SH-SY5Y (cell line): ENCODE measurements around the gene MEGF9.

Experiments used
- GATA2 ChIP-seq: IDR thresholded peaks from 2 replicates; pipeline ENCODE4 v1.6.1; 2011; ENCODE audit warnings: mild to moderate bottlenecking, low read depth, low read length
- GATA3 ChIP-seq: IDR thresholded peaks from 2 replicates; pipeline ENCODE4 v1.6.1; 2011; ENCODE audit warnings: low read depth, mild to moderate bottlenecking, low read length, moderate library complexity

Gene MEGF9

GRCh38 chr9:120716483-120716882, 2.2 kb upstream of the MEGF9 start:
- TF ChIP-seq GATA3 (no peak), GATA2 (no peak)

GRCh38 chr9:120715389-120715924, 1.2 kb upstream of the MEGF9 start:
- TF ChIP-seq GATA2 (no peak), GATA3 (no peak)

DNA sequence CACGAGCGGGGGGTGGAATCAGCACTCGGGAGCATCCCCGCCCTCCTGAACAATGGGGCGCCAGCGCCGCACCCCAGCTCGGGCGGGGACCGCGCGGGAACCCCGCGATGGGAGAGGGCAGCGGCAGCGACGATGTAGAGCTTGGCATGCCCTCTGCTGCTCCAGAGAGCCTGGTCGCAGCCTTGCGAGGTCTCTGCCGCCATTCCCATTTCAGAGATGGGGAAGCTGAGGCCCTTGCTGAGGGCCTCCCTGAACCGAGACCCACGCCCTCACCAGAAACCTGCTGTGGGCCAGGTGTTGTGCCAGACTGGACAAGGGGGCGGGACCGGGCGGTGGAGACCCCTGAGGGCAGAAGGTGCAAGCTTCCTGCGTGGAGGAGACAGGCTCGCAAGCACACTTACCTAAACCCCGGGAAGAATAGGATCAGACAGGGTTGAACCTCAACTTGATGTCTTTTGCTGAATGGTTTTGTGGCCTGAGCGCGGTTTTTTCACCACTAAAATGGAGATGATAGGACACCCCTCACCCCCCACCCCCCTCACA, 647 bp upstream of the MEGF9 start:
- TF ChIP-seq GATA2 = 0 out of 2 replicates have a peak, but pooled peaks have one; percentile 24
- TF ChIP-seq GATA3 = no peak

DNA sequence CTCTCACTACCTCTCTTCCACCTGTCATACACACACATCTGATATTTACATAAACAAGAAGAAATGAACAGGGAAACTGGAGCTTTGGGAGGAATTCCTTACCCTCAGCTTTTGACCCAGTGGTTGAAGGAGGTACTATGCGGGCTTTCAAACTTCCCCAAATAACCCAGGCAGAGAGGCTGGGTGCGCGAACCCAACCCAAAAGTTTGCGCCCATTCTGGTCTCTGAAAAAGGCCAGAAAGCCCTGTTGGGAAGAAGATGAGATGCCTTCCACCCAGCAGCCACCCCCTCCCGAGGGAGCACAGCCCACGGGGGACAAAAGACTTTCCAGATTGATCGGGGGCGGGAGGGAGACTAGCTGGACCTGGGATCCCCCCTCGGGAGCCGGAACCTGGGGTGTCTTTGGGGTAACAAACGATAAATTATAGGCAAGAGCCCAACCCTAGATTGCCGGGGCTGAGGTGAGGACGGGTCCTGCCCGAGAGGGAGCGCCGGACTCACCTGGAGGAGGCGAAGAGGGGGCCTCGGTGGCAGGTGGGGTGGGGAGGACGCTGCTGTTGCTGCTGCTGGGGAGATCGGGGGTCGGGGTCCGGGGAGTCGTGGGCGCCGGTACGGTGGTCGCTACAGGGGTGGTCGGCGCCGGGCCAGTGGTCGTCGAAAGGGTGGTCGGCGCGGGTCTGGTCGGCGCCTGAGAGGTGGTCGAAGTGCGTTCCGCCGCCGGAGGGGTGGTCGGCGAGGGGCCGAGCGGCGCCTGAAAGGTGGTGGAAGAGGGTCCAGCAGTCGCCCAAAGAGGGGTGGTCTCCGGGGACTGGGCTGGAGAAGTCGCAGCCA, 798 bp downstream of the MEGF9 start:
- TF ChIP-seq GATA3 = no peak
- TF ChIP-seq GATA2 = no peak

DNA sequence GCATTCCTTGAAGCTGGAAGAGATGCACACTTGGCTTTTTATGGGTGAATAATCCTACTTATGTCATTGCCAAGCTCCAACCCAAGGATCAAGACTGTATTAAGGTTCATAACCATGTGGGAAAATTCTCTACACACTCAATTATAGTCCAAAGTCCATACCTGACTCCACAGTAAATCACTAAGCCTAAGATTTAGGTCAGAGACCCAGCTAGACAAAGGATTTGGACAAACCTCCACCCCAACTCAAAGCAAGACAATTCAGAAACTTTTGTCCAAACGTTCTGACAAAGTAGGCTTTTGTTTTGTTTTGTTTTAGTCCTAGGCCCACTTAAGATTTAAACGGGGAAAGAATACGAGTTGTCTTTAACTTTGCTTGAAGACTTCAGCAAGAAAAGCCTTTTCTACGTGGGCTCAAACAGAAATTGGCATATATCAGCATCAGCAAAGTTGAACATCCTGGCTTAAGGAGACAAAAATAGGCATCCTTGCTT, 1.7 kb downstream of the MEGF9 start:
- no peak for TF ChIP-seq GATA3
- TF ChIP-seq GATA2 = no peak

DNA sequence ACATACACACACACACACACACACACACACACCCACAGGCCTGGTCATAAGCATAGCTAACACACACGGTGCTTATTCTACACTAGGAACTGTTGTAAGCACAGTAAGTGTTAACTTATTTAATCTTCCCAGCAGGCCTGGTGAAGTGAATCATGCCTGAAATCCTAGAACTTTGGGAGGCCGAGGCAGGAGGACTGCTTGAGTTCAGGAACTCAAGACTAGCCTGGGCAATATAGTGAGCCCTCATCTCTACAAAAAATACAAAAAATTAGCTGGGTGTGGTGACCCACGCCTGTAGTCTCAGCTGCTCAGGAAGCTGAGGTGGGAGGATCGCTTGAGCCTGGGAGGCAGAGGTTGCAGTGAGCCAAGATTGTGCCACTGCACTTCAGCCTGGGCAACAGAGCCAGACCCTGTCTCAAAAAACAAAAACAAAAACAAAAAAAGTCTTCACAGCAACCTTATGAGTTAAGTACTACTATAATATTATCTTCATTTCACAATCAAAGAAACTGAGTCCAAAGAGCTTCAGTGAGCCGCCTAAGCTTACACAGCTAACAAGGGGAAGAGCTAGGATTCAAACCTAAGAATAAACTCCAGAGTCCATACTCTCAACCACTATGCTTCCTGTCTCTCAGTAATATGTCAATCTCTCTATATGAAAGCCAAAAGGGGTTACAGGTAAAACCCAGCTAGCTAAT, 2.3 kb downstream of the MEGF9 start:
- TF ChIP-seq GATA2 (no peak), GATA3 (no peak)

DNA sequence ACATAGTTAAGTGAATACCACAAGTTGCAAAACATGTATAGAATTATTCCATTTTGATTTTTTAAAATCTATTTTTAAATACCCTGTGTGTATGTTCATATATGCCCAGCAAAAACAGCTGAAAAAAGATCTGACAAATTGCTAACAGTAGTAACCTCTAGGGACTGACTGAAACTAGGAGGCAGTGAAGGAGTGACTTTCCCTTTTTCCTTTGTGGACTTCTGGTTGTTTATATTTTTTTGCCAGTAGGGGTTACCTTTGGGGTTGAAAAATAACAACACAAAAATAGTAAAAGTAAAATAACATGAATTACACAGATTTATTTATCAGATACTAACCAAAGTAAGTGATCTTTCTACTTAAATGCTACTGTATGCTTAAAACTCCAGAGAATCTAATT, 2.9 kb downstream of the MEGF9 start:
- TF ChIP-seq GATA2 (no peak), GATA3 (no peak)

DNA sequence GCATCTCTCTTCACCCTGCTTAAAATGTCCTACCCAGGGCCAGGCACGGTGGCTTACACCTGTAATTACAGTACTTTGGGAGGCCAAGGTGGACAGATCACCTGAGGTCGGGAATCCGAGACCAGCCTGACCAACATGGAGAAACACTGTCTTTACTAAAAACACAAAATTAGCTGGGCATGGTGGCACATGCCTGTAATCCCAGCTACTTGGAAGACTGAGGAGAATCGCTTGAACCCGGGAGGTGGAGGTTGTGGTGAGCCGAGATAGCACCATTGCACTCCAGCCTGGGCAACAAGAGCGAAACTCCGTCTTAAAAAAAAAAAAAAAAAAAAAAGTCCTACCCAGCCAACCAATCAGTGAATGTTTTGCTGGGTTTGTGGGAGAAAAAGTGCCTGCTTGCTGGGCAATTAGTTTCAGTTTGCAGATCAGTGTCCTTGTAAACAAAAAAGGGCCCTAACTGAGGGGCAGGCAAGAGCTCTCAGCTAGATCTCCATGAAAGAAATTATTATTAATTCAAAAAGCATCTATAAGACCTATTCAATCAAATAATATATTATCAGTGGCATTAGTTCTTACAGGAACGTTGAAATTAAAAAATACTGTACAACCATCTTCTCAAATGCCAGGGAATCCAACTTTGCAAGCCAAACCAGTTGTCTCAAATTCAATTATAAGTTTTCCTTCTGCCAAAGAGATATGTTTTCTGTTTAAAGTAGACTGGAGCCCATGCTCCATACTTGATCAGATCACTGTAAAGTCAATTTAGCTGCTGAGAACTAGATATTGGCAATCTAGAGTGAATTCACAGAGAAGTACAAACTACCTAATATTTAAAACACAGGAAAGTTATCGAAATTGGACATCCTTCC, 3.9 kb downstream of the MEGF9 start:
- no peak for TF ChIP-seq GATA2
- no peak for TF ChIP-seq GATA3

DNA sequence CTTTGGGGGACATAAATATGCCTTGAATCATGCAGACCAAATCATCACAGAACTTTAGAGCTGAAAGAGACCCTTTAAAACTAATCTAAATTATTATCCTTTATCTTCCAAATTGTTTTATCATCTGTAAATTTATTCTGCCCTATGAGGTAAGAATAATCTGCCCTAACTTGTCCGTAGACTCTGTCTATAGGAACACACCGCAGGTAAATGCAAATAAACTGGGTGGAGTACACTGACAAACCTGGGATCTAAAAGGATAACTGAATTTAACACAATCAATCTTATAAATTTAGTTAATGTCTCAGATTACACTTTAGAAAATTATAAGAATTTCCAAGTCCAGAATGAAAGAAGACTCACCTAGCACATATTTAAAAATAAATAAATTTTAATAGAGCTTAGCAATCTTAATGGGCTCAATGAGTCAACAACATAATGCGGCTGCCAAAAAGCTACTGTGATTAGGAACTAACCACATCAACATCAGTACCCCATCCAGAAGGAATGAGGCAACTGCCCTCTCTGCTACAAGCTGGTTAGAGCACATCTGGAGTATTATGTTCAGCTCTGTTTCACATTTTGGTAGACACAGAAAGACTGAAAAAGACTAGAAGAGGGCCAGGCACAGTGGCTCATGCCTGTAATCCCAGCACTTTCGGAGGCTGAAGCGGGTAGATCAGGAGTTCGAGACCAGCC, 5.6 kb downstream of the MEGF9 start:
- no peak for TF ChIP-seq GATA3
- no peak for TF ChIP-seq GATA2

GRCh38 chr9:120707170-120707569, 7.1 kb downstream of the MEGF9 start:
- TF ChIP-seq GATA2 = no peak

DNA sequence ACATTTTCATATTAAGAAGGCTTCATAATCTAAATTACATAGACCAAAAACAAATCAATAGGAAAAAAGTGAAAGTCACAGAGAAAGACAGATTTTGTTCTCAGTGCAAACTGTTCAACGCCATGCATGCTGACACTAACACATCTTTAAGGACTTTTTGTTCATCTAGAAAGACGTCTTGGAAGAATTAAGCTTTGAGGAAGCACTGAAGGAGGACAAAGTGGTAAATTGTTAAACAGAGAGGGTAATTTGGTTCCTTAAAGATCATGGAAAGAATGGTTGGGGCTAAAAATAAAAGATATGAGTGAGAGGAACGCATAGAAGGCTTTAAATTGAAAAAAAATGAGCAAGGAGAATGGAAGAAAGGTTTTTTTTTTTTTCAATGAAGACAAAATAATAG, 9.1 kb downstream of the MEGF9 start:
- no peak for TF ChIP-seq GATA2
- no peak for TF ChIP-seq GATA3

- TF ChIP-seq GATA3 (no peak), GATA2 (no peak)
Measured at GRCh38 chr9:120702075-120702474, 12.2 kb downstream of the MEGF9 start.

DNA sequence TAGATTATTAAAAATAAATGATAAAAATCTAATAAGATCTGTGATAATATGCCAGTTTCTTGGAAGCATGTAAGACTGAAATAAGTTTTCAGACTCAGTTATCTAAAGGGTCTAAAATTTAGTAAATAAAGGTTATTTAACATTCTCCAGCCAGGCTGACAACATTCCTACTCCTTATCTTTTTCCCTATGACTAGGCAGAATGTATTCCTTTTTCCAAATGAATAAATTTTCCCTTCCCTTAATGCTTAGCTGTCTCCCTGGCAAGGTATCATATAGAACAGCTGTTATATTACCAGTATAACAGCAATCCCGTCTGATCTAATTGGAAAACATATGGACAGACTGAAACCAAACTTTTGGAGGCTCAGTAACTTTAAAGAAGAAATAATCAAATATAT, 13.0 kb downstream of the MEGF9 start:
- TF ChIP-seq GATA2 (no peak), GATA3 (no peak)
